Measurements from ENCODE around the gene CAMTA1.

CAMTA1 gene

DNA sequence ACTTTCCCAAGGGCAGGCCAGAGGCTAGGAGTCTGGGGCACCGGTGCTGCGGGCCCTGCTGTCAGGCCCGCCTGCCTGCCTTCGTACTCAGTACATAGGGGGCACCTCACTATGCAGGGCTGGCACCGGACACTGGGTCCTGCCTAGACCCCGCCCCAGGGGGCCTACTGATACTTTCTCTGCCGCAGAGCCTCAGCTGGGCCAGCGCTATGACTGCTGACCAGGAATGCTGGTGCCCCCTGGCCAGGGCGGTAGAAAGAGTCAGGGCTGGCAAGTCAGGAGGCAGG is 857.1 kb downstream of the CAMTA1 start:
- no peak for DNase-seq

DNA sequence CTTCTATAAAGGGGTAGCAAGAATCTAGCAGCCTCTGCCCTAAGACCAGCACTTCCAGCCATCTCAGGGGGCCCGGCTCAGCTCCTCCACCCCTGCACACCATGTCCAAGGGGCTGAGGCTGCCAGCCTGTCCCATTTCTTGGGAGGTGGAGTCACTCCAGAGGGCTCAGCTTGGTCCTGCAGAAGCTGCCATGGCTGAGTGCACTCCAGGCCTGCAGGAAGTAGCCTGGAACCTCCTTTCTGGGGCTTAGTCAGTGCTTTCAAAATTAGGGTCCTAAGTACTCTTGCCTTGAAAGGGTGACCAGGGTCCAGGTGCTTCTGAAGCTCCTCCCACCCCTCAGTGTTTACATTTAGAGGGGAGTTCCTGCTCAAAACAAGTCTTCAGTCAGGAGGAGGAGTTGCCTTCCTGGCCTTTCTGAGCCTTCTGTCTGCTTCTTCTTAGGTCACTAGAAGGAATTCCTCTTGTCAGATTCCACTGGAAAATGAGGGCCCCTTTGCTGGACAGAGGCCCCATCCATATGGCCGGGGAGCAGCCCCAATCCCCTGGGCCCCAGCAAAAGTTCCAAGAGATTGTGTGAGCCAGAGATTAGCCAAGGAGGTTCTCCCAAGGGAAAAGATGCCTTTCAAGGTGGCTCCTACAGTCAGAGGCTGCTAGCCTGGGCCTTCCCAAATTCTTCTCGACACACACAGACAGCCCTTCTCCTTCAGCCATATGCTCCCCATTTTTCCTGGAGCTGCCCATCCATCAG is 857.7 kb downstream of the CAMTA1 start:
- DNase-seq = no peak

DNA sequence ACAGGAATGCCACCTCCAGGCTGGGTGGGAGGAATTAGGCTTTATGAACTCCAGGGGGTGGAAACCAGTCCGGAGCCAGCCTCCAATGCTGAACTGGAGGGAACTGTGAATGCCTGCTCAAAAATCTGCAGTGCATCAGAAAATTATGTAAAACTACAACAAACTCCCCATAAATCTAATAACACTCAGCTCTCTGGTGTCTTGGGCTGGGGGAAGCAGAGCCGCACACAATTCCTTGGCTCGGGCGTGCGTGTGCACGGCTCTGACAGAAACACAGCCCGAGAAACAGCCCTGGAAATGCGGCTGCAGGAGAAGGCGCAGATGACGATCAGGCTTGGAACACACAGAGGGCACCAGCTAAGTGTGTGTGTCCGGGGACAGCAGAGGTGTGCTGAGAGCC is 858.3 kb downstream of the CAMTA1 start:
- DNase-seq = no peak

DNA sequence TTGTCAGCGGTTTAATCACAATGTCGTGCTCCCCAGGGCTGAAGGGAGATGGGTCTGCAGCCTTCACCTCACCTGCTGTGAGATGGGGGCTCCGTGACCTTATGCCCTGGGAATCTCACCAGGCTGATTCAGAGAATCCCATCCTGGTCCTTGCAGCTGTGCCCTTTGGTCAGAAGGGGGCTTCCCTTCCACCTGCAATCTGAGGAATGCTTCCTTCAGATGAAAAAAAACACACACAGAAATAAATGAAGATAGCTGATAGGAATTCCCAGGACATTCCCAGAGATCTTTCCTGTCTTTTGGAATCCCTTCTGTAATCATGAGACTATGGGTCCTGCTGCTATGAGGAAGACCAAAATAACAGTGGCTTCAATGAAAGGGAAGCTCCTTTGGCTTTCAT is 858.8 kb downstream of the CAMTA1 start:
- DNase-seq = no peak

DNA sequence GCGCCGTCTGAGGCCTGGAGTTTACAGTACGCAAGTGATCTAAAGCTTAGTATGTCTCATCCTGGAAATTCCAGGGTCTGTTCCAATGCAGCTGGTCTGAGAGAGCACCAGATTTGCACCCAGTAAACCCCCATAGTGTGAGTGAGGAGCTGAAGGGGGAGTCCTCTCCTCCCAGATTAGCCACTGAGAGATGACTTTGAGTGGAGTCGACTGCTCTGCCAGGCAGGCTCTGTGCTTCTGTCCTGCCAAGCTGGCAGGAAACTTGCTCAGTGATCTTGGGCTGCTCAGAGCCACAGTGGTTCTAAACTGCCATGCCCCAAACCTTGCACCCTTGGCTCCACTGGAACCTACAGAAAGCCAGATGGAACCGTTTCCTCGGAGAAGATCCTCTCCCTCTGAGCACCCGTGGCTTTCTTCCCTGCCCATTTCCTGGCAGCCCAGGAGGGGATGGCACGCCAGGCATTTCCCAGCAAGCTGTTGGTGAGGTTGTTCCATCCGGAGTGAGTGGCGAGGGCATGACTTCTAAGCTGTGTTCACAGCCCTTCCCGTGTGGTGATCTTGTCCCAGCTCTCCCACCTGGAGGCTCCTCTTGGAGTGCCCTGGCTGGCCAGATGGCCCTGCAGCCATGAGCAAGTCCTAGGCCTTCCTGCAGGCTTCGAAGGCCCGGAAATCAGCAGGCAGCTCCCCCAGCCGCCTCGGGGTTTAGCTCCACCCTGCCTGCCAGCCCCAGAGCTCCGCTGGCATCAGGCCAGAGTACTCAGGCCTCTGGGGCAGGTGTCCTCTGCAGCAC is 859.9 kb downstream of the CAMTA1 start:
- DNase-seq = no peak

DNA sequence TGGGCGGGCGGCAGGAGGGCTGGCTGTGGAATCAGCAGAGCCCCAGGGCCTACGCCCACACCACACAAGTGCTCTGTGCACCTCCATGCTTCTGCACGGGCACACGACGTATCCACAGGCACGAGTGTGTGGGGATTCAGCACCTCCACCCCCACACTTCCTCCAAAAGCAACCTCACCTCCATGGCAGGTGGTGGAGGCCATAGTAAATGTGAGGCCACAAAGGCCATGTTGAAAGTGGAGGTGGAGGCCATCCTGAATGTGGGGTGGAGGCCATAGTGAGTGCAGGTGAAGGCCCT is 860.4 kb downstream of the CAMTA1 start:
- DNase-seq = no peak

DNA sequence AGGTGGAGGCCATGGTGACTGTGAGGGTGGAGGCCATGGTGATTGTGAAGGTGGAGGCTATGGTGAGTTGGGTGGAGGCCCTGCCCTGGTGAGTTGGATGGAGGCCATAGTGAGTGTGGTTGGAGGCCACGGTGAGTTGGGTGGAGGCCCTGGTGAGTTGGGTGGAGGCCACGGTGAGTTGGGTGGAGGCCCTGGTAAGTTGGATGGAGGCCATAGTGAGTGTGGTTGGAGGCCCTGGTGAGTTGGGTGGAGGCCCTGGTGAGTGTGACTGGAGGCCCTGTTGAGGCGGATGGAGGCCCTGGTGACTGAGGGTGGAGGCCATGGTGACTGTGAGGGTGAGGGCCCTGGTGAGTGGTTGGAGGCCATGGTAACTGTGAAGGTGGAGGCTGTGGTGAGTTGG is 860.9 kb downstream of the CAMTA1 start:
- no peak for DNase-seq

DNA sequence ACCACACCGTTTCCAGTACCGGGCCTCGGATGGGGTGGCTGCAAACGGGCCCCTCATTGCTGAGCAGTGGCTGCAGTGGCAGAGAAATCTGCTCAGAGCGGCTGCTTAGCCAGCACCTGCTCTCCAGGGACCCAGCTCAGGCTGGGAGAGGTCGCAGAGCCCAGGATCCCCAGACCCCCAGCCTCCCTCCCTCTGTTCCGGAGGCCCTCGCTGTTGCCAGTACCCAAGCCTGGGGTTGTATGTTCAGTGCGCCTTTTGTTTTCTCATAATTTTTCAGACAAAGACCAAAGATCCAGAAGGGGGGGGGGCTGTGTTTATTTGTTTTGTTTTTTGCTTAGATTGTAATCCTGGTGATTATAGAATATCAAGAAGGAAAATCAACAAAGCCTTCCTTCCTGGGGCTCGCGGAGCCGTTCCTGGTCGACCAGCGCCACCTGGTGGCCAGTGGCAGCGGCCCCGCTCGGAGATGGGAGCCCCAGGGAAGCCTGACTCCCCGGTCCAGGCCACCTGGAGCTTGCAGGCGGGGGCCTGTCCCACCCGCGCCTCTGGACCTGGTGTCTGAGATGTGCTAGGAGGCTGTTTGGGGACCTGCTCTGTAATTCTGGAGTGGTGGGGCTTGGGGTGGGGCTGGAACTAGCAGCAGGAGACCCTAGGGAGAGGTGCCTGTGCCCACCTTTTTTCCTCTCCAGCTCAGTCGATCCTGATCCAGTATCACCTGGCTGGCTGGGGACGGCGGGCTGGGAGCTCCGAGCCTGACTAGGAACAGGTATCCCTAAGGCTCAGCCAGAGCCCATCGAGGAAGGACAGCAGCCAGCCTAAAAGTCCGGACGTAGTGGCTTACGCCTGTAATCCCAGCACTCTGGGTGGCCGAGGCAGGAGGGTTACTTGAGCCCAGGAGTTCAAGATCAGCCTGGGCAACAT is 862.0 kb downstream of the CAMTA1 start:
- DNase-seq = no peak

DNA sequence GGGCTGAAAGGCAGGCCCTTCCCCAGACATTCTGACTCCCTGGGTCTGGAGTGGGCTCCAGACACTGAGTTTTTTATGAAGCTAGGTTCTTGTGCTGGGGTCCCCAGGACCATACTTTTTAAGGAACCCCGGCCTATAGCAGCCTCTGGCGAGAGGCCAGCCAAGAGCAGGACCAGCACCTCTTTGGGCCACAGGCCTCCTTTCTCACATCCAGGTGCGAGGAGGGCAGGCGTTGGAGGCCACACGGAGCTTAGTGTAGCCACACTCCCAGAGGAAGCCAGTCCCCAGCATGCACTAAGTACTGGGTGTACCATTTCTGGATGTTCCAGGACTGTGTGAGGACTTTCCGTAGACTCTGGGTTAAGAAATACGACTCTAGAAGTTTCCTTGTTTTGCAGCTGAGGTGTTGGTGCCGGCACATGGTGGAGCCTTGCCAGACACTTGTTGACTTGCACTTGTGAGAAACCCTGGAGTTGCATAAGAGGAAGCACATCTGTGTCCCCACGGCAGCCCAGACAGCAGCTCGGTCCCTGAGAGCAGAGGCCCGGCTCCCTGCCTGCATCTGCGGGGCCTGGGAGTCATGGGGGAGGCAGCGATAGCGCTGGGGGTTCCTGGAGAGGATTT is 863.6 kb downstream of the CAMTA1 start:
- DNase-seq = peak; percentile 97

DNA sequence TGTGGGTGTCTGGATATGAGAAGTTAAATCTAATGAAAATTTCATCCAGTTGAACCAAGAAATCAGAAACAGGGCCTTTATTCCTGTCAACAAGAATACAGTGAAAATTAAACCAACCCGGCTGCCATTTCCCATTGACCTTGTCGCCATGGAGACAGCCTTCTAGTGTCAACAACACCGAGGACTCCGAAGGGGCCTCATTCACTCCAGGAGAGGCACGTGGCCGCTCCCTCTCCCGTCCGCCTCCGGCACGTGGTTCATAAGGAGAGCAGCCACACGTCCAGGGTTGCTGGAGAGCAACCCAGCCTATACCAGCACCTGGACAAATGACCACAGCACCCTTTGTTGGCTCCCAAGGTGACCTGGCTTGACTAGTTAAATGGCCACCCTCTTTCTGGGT is 865.5 kb downstream of the CAMTA1 start:
- DNase-seq = no peak

DNA sequence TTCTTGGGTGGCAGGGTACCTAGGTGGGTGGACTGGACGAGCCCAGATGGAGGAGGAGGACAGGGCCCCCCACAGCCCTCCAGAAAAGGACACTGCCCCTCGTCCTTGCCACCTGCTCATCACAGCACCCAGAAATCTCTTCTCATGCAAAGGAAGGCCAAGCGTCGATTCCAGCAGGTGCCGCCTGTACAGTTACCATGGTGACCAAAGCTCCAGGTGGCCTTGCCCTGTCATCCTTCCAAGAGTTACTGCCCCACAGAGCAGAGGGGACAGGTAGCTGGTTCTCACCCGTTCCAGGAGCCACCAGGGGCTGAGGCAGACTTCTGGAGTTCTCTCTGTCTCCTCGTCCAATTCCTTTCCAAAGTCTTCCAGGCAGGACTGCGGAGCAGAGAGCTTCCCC is 865.9 kb downstream of the CAMTA1 start:
- no peak for DNase-seq

DNA sequence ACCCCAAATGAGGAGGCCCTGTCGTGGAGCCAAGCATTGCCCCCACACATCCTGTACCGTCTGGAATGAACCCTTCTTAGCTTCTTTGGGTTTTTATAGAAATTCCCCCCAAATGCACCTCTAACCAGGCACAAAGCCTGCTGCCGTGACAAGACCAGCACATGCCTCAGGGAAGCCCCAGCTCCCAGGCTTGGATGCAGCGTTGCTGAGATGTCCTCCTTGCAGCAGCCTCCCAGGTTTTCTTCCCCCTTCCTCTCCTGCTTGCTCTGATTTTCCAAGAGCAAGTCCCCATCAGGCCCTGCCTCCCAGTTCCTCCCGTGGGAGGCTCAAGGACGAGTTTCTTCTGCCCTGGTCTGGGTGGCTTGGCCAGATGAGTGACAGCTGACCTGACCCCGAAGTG is 866.8 kb downstream of the CAMTA1 start:
- DNase-seq = no peak

DNA sequence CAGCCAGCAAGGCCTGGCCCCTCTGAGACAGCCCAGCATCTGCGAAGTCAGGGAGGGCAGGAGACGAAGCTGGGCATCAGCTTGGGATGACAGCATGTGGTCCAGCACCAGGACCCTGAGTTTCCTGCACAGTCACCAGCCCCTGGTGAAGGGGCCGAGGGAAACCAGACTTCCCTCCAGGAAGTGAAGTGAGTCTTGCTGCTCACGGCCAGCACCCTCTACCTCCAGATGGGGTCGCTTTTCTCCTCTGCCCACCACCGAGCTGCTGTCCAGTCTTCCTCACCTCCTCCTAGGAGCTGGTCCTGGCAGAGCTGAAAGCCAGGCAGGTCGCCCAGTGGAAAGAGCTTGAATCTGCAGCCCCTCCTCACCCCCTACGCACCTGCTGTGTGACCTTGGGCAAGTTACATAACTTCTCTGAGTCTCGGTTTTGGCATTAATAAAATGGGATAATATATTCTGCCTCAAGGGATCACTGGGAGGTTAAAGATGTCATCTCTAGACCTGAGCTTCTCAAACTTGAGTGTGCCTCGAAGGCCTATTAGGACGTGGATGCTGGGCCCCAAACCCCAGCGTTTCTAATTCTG is 867.4 kb downstream of the CAMTA1 start:
- DNase-seq = no peak

DNA sequence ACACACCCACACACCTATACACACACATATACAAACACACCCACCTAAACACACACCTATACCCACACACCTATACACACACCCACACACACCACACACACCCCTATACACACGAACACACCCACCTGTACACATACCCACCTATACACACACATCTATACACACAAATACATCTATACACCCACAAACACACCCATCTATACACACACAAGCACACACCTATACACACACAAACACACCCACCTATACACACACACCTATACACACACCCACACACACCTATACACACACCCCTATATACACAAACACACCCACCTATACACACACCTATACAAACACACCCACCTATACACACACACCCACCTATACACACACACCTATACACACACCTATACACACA is 869.5 kb downstream of the CAMTA1 start:
- no peak for DNase-seq

DNA sequence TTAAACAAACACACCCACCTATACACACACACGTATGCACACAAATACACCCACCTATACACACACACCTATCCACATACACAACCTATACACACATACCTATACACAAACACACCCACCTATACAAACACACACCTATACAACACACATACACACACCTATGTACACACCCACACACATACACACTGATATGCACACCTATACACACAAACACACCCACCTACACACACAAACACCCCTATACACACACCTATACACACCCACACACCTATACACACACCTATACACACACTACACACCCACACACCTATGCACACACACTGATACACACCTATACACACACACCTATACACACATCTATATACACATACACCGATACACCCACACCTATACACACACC is 870.1 kb downstream of the CAMTA1 start:
- no peak for DNase-seq

DNA sequence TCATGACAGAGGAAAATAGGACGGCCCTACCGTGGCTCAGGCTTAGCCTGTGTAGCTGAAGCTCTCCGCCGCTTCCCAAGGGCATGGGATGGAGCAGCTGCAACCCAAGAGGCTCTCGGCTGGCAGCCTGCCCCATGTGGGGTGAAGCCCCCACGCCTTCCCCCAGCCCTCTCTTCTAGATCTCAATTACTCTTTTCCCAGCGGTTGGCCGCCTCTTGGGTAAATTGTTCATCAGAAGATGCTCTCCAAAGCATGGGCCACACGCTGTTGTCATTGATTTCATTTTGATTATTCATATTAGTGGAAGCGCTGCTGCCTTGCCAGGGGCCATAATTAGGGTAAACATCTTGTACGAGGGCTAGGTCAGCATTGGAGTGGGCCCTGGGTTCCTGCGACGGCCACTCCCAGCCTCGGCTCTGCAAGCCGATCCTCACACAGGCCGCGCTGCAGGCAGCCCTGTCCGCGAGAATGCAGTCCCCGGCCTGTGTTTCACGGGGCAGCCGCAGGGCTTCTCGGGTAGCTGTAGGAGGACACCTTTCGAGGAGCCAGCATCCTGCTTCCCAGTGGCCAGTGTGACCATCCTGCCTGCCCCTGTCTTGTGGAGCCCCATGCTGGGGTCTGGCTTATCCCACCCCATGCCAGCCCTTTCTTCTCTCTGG is 871.4 kb downstream of the CAMTA1 start:
- no peak for DNase-seq

DNA sequence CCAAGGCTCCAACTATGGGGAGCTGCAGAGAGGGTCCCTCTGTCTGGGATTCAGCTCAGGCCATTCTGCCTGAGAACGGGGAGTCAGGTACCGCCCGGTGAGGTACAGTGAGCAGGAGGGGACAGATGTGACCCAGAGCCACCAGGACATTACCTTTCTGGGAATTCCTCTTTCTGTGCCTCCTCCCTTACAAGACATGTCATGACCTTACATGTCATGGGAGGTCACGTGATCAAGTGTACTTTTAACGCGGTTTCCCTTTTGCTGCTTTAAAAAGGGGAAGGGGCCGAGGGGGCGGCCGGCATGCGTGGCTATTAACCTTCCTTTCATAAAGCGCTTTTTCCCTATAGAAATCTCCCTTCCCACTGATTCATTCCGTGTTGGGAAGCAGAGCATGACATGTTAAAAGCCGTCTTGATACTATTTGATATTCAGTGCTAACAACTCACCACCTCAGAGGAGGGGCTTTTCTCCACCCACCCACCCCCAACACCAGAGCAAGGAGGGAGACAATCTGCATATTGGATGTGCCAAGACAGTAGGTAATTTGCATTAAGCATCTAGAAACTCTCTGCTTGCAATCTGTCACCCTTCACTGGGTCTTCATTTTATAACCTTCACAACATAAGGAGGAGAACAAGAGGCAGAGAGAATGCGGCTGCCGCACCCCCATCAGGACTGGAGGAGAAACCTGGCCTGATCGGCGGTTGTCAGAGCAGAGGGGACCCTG is 872.2 kb downstream of the CAMTA1 start:
- DNase-seq = no peak

DNA sequence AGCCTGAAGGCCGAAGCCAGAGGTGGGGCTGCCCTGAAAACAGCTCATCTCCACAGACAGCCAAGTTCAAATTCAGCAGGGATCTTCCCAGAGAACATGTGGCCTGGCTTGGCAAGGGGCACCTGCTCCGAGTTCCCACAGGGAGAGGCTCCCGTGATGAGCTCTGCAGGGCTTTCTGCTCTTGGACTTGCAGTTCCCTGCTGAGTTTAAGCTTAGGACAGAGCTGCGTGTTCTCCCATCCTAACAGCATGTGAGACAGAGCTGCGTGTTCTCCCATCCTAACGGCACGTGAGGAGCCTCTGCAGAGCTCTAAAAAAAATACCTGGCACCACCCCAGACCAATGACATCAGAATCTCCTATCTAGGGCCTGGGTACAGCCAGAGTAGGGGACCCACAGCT is 872.8 kb downstream of the CAMTA1 start:
- DNase-seq = no peak

DNA sequence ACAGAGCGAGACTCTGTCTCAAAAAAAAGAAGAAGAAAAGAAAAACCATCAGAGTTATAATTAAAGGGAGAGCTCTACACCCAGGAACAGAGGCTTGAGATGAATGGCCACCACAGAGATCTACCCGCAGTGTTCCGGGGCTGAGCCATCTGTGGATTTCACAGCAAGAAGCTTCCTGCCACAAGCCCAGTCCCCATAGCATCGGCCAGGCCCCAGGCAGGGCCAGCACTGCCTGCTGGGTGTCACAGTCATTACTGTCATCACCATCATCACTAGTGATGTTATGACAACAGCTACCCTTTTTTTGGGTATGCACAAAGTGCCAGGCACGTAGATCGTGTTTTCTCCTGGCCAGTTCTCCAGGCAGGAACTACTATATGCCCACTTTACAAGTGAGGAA is 874.3 kb downstream of the CAMTA1 start:
- DNase-seq = no peak

DNA sequence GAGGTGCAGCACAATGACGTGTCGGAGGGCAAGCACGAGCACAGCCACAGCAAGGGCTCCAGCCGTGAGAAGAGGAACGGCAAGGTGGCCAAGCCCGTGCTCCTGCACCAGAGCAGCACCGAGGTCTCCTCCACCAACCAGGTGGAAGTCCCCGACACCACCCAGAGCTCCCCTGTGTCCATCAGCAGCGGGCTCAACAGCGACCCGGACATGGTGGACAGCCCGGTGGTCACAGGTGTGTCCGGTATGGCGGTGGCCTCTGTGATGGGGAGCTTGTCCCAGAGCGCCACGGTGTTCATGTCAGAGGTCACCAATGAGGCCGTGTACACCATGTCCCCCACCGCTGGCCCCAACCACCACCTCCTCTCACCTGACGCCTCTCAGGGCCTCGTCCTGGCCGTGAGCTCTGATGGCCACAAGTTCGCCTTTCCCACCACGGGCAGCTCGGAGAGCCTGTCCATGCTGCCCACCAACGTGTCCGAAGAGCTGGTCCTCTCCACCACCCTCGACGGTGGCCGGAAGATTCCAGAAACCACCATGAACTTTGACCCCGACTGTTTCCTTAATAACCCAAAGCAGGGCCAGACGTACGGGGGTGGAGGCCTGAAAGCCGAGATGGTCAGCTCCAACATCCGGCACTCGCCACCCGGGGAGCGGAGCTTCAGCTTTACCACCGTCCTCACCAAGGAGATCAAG is 878.3 kb downstream of the CAMTA1 start:
- DNase-seq = no peak

Data from GF-D8 (cell line).